Renal cortical epithelial cell (primary cell): ENCODE data around the gene ATRIP. TPM values are rescaled to one million over a fixed set of nuclear protein-coding genes. Genes with fewer than 3 reads are reported as not detected.

ENCODE experiments used
- DNase-seq: peaks from one replicate; pipeline ENCODE4 v3.0.0-alpha.2; 2011; ENCODE audit warnings: low read depth
- total RNA-seq: library from RNA; depleted of rRNA; stranded (reverse); fragments of >200 nt; gene quantifications from 2 replicates; pipeline ENCODE4 v1.2.3, GENCODE V29; 2014

The ATRIP gene
- total RNA-seq, 1 donor from 2014 or later = 5.2 TPM

GRCh38 chr3:48423241-48423882 lies 23.2 kb upstream of the ATRIP start:
- no peak for DNase-seq

- no peak for DNase-seq
These were observed 22.4 kb upstream of the ATRIP start for GRCh38 chr3:48423883-48424695.

GRCh38 chr3:48425281-48425812 lies 21.2 kb upstream of the ATRIP start:
- DNase-seq = no peak

- no peak for DNase-seq
These were observed 20.1 kb upstream of the ATRIP start for GRCh38 chr3:48426401-48426909.

- DNase-seq = peak; percentile 76
These were observed 19.4 kb upstream of the ATRIP start for GRCh38 chr3:48426944-48427629.

- no peak for DNase-seq
These were observed 18.9 kb upstream of the ATRIP start for GRCh38 chr3:48427630-48427962.

GRCh38 chr3:48428088-48428571 lies 18.4 kb upstream of the ATRIP start:
- no peak for DNase-seq

GRCh38 chr3:48428572-48429316 lies 17.8 kb upstream of the ATRIP start:
- DNase-seq = peak; percentile 71

- no peak for DNase-seq
These were observed 17.1 kb upstream of the ATRIP start for GRCh38 chr3:48429317-48429959.

GRCh38 chr3:48429960-48430707 lies 16.4 kb upstream of the ATRIP start, which contains the start of gene PLXNB1:
PLXNB1 (minus strand) TSS chr3:48430086; CDS start chr3:48424611, 5,475 bp downstream.
- DNase-seq = peak; percentile 87

- no peak for DNase-seq
These were observed 15.8 kb upstream of the ATRIP start for GRCh38 chr3:48430708-48431101.

- no peak for DNase-seq
These were observed 15.1 kb upstream of the ATRIP start for GRCh38 chr3:48431224-48432029.

- no peak for DNase-seq
These were observed 13.8 kb upstream of the ATRIP start for GRCh38 chr3:48432411-48433371.

- DNase-seq = peak; percentile 93
These were observed 12.9 kb upstream of the ATRIP start for GRCh38 chr3:48433472-48434118.

GRCh38 chr3:48434591-48435222 lies 11.8 kb upstream of the ATRIP start:
- no peak for DNase-seq

GRCh38 chr3:48435223-48435595 lies 11.3 kb upstream of the ATRIP start:
- DNase-seq = no peak
